AG08395 (cell line): Measurements from ENCODE around the gene ALS2CL.
A peak's percentile ranks its signal among the peaks of the same experiment; 100 is the strongest.

Experiments used
- DNase-seq: peaks from one replicate; pipeline ENCODE4 v3.0.0; 2012; ENCODE audit warnings: mixed read lengths, low spot score

Gene ALS2CL

DNA sequence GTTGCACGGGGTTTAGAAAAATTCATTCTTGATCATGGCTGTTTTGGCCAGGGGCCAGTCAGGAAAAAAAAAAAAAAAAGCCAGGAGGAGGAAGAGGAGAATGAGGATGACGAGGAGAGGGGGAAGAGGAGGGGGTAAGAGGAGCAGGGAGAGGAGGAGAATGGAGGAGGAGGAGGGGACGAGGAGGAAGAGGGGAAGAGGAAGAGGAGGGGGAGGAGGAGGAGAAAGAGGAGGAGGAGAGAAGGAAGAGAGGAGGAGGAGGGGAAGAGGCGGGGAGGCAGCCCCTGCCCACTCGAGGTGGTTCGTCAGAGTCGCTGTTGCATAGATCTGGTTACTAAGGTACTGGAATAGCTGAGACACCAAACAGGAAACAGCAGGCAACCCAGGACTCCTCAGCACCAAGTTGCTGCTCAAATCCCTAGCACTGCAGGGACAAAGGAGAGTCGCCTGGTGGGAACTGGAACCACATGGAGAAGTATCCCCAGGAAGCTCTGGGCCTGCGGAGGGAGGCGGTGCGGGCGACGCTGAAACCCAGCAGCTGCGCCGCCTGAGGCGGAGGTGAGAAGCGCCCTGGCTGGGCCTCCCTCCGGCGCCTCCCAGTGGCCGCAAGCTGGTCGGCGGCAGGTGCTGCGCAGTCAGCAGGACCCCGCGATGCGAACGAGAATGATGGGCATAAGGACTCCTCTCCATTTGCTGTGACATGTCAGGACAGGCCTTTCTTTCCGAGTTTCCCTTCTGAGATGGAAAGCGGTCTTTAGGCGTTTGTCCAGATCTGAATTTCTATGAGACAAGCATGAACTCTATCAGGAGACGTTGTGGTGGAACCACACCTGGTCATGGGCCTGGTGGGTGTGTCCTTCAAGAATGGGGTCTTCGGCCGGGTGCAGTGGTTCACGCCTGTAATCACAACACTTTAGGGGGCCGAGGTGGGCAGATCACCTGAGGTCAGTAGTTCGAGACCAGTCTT, 63.6 kb downstream of the ALS2CL start:
- DNase-seq, result peak; percentile 84

DNA sequence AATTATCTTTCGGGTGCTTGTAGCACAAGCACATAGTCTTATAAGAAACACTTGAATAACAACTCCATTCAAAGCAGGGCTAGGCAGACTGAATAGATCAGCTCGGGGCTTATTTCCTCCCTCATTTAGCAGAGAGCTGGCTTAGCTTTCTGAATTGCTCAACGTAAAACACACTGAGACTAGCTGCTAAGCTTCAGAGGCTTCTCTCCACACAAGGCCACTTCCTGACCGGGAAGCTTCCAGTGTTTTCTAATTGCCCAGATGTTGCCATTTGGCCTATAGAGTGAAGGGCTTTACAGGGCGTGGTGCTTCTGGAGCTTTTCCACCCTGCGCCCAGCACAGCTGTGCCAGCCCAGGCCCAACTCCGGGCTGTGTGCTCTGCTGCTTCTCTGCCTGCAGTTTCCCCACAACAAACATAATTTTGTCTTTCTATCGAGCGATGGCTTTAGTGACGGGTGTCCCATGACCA, 64.5 kb downstream of the ALS2CL start:
- peak; percentile 30 for DNase-seq

DNA sequence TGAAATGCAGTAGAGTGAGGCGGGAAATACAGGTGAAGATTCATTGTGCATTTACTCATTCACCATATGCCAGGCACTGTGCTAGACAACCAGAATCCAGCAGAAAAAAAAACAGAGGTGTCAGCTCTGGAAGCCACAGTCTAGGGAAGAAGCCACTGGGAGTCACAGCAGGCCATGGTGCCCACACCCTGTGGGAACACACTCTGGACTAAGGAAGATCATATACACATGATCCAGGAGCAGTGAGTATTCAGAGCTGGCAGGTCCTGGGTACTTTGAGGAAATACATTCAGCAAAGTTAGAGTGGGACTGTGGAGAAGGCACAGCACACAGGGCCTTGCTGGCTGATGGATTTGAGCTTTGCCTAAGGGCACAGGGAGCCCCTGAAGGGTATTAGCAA, 66.4 kb downstream of the ALS2CL start:
- DNase-seq, result no peak

DNA sequence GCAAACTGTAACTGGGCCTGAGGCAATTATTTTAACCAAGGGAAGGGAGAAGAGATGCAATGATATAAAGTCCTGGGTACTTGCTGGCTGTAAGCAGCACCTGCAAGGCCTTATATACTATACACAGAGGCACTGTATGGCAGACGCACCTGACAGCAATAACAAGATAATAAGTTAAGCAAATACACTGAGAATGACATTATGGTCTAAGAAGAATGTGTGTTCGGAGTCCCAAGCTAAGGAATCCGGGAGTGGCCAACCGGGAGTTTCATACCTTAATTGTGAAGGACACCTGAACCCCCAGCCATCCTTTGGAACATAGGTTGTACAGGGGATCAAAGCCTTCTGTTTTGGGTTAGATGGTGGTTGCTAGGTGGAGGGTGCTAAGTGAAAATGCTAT, 67.4 kb downstream of the ALS2CL start:
- no peak for DNase-seq

DNA sequence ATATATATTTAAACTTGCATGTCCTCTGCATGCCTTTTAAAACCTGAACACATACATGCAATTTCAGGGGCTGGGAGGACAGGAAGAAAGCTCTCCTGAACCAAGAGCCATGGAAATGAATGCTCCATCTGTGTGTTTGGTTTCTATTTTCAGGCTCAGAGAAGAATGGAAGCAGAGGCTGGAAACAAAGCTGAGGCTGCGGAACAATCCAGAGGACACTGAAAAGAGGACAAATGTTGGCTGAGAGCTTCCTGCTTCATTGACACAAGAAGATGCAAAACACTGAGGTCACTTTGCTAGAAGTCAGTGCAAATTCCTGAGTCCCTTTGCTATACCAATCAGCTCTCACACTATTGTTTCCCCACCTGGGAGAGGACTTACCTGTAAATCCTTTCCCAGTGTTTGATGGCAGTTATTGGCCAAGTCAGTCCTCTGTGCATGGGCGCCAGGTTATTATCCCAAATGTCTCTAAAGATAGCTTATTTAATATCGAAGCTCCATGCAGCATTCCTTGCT, 68.4 kb downstream of the ALS2CL start:
- no peak for DNase-seq

DNA sequence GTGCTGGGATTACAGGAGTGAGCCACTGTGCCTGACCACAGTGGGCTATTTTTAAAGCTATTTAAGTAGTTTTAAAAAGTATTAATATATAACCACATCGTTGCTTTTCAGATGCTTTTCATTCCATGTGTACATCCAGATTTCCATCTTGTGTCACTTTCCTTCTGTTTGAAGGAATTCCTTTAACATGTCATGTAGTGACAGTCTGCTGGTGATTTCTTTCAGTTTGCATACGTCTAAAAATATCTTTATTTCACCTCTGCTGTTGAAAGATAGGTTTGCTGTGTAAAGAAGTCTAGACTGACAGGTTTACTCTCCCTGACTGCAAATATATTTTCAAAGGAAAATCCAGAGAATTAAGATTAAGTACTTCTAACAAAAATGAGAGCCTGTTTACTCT, 68.9 kb downstream of the ALS2CL start:
- no peak for DNase-seq

DNA sequence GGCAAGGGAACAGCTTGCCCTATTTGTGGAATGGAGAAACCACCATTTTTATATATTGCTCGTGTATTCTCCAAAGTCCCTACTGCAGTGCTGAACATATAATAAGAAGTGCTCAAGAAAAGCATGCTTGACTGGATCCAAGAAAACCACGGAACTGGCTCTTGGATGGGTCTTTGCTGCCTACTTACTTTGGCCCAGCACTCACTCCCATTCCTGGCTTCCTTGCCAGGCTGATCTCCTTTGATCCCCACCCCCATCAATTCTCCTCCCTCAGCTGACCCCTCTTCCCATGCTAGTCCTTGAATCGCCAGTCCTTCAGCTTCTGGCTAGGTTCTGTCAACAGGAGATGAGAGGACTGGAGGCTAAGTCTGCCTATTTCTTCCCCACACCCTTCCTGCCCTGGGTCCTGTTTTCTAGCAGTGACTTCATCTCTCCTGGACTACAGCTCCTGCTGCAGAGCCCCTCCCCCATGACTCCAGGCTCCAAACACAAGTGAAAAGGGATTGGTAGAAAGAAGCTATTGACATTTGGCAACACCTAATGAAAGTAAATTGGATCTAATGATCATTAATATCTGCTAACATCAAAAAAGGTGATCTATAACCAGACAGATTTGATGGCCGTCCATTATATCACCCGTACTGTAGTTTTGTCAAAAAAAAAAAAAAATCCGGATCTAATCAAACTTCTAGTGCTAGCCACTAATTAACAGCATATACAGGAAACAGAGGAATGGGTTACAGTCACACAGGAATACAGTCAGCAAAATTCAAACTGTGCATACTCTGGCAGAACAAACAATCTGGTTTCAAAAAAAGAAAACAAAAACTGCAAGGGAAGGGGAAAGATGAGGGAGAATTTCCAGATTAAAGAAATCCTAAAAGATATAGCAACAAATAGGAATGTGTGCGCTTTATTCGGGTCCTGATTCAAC, 73.4 kb downstream of the ALS2CL start:
- DNase-seq, result no peak
